ENCODE data around the gene NLE1. TPM values are rescaled to one million over a fixed set of nuclear protein-coding genes. Genes with fewer than 3 reads are reported as not detected.

NLE1 gene
- total RNA-seq, 4 donors from 2014 or later, result 9.9 to 19.3 (median 11.5) TPM

DNA sequence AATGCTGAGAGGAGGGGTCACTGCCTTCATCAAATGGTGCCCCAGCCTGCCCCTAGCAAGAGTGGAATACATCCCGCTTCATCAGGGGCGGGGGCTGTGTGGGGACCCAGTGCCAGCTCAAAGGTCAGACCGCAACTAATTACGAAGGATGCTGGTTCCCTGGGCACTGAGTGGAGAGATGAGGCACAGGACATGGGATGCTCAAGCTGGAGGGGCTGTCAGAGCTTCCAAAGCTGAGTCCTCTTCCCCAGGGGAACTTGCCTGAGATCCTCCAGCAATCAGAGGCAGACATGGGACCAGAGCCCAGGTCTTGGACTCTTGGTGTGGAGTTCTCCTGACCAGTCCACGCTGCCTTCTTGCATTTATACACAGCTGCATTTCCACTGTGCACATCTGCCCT, 24.4 kb upstream of the NLE1 start:
- Histone ChIP-seq H3K27me3 (no peaks in the 10 kb centered on the region), H3K4me1 (no peaks in the 10 kb centered on the region), H3K27ac (no peak overlapping the region), H3K36me3 (peaks cover 0 to 74% of the 10 kb centered on the region in 2 donors), H3K4me3 (no peak overlapping the region), H3K9me3 (no peaks in the 10 kb centered on the region)
- ATAC-seq (no peak), DNase-seq (no peak)
- intact Hi-C loops (cut with DNase I; ENCODE audit: low total_unique reads) (no loop called here), in situ Hi-C loops (cut with MboI; ENCODE audit: low sequenced_read_pairs in 4 of 4) (loop anchor here in 2 of 4 donors (5.0 to 25.0 kb wide), 2 partner anchors 371 to 571 kb away; partner anchors contain the start of genes RASL10B (in 1 of the 2) and SLFN12L (in 1 of the 2))
- no peak for TF ChIP-seq POLR2A (IDR thresholded peaks at IDR 0.05)
- TF ChIP-seq, protein P1, sequence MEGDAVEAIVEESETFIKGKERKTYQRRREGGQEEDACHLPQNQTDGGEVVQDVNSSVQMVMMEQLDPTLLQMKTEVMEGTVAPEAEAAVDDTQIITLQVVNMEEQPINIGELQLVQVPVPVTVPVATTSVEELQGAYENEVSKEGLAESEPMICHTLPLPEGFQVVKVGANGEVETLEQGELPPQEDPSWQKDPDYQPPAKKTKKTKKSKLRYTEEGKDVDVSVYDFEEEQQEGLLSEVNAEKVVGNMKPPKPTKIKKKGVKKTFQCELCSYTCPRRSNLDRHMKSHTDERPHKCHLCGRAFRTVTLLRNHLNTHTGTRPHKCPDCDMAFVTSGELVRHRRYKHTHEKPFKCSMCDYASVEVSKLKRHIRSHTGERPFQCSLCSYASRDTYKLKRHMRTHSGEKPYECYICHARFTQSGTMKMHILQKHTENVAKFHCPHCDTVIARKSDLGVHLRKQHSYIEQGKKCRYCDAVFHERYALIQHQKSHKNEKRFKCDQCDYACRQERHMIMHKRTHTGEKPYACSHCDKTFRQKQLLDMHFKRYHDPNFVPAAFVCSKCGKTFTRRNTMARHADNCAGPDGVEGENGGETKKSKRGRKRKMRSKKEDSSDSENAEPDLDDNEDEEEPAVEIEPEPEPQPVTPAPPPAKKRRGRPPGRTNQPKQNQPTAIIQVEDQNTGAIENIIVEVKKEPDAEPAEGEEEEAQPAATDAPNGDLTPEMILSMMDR (IDR thresholded peaks at IDR 0.05 in 4 of 5, conservative IDR thresholded peaks at IDR 0.05 in 1 of 5), result no peak

DNA sequence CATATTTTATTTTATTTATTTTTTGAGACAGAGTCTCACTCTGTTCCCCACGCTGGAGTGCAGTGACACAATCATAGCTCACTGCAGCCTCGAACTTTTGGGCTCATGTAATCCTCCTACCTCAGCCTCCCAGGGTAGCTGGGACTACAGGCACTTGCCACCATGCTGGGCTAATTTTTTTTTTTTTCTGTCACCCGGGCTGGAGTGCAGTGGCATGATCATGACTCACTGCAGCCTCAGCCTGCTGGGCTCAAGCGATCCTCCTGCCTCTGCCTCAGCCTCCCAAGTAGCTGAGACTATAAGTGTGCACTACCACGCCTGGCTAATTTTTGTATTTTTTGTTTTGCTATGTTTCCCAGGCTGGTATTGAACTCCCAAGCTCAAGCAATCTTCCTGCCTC, 22.6 kb upstream of the NLE1 start:
- ATAC-seq, result no peak
- no peaks in the 10 kb centered on the region for H3K27me3 ChIP-seq
- intact Hi-C loops (cut with DNase I; ENCODE audit: low total_unique reads), result no loop called here
- no peak overlapping the region for H3K27ac ChIP-seq
- no peaks in the 10 kb centered on the region for H3K4me1 ChIP-seq
- no peak overlapping the region for H3K4me3 ChIP-seq
- H3K36me3 ChIP-seq, result peaks cover 0 to 76% of the 10 kb centered on the region in 2 donors
- TF ChIP-seq, protein P1 (IDR thresholded peaks at IDR 0.05 in 4 of 5, conservative IDR thresholded peaks at IDR 0.05 in 1 of 5), result no peak
- no peak for TF ChIP-seq POLR2A (IDR thresholded peaks at IDR 0.05)
- no peak for DNase-seq
- H3K9me3 ChIP-seq, result no peaks in the 10 kb centered on the region
- in situ Hi-C loops (cut with MboI; ENCODE audit: low sequenced_read_pairs in 4 of 4), result loop anchor here in 2 of 4 donors (5.0 to 25.0 kb wide), 2 partner anchors 373 to 573 kb away; partner anchors contain the start of genes RASL10B (in 1 of the 2) and SLFN12L (in 1 of the 2)

DNA sequence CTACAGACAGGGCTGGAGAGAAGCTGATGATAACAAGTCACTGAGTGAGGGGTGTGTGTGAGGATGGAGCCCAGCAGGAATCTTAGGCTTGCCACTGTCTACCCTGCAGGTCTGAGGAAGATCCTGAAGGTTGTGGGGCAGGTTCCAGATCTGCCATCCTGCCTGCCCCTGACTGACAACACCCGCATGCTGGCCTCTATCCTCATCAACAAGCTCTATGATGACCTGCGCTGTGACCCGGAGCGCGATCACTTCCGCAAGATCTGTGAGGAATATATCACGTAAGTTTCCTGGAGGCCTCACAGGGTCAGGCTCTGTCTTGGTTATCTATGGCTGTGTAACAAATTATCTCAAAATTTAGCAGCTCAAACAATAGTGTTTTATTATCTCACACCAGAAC, 21.8 kb upstream of the NLE1 start:
- Histone ChIP-seq H3K27me3 (no peaks in the 10 kb centered on the region), H3K4me3 (no peak overlapping the region), H3K36me3 (peaks cover 0 to 77% of the 10 kb centered on the region in 2 donors), H3K4me1 (no peaks in the 10 kb centered on the region), H3K9me3 (no peaks in the 10 kb centered on the region), H3K27ac (no peak overlapping the region)
- in situ Hi-C loops (cut with MboI; ENCODE audit: low sequenced_read_pairs in 4 of 4), result loop anchor here in 1 of 4 donors (25.0 kb wide), 1 partner anchor 573 kb away; the partner anchor contains the start of gene RASL10B
- DNase-seq (no peak), ATAC-seq (no peak)
- intact Hi-C loops (cut with DNase I; ENCODE audit: low total_unique reads), result no loop called here
- TF ChIP-seq, protein P1 (IDR thresholded peaks at IDR 0.05 in 4 of 5, conservative IDR thresholded peaks at IDR 0.05 in 1 of 5), result no peak
- TF ChIP-seq POLR2A (IDR thresholded peaks at IDR 0.05), result no peak

DNA sequence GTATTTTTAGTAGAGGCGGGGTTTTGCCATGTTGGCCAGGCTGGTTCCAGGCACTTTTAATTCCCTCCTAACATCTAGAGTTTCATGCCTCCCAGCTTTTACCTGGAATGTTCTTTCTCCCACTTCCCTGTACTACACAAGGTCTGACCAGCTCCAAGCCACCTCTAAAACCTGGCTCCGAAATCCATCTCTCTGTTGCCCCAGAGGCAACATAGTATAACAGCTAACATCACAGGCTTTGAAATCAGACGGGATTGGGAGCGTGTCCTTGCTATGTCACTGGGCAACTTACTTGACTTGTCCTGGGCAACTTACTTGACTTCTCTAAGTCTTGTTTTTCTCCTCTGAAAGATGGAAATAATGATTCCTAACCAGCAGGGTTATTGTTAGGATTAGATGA, 20.7 kb upstream of the NLE1 start:
- ATAC-seq, result no peak
- Histone ChIP-seq H3K27ac (no peak overlapping the region), H3K9me3 (no peaks in the 10 kb centered on the region), H3K4me3 (no peak overlapping the region), H3K4me1 (no peaks in the 10 kb centered on the region), H3K36me3 (peaks cover 0 to 81% of the 10 kb centered on the region in 2 donors), H3K27me3 (no peaks in the 10 kb centered on the region)
- TF ChIP-seq POLR2A (IDR thresholded peaks at IDR 0.05), result no peak
- TF ChIP-seq, protein P1 (IDR thresholded peaks at IDR 0.05 in 4 of 5, conservative IDR thresholded peaks at IDR 0.05 in 1 of 5), result no peak
- no peak for DNase-seq
- intact Hi-C loops (cut with DNase I; ENCODE audit: low total_unique reads), result no loop called here
- in situ Hi-C loops (cut with MboI; ENCODE audit: low sequenced_read_pairs in 4 of 4), result loop anchor here in 1 of 4 donors (25.0 kb wide), 1 partner anchor 575 kb away; the partner anchor contains the start of gene RASL10B
